GM23338 (cell line): ENCODE data around the gene LGALS12. TPM values are rescaled to one million over a fixed set of nuclear protein-coding genes. Genes with fewer than 3 reads are reported as not detected.
A peak's percentile ranks its signal among the peaks of the same experiment; 100 is the strongest.
"Not testable (repeated sequence)": the region's sequence is repeated elsewhere in the genome, so short reads cannot be mapped to it uniquely, and the experiment has no call there.

ENCODE experiments used
- ATAC-seq: fragments of 200-7000 bp; cut with Tn5 transposase; 3 replicates; pipeline ENCODE4 v1.9.1; 2020
- DNase-seq: peaks from one replicate; pipeline ENCODE4 v3.0.0-alpha.2; 2015; ENCODE audit warnings: low spot score
- H2AFZ ChIP-seq: fragments of 200-600 bp; sonication (generic); 2 replicates; pipeline ENCODE4 v1.8.0; 2016; ENCODE audit warnings: antibody characterized with exemption, mild to moderate bottlenecking, moderate library complexity
- H3F3A ChIP-seq: fragments of 200-600 bp; sonication (generic); replicated peaks from 2 replicates; pipeline ENCODE4 v1.8.0; 2017; ENCODE audit warnings: antibody characterized with exemption, mixed run types, low read depth
- H3K27ac ChIP-seq: fragments of 200-600 bp; sonication (generic); 2 replicates; pipeline ENCODE4 v1.6.1; 2016; ENCODE audit warnings: low read depth
- H3K27me3 ChIP-seq: fragments of 200-600 bp; sonication (generic); 2 replicates; pipeline ENCODE4 v1.8.0; 2016; ENCODE audit warnings: mild to moderate bottlenecking, mixed run types, moderate library complexity; ENCODE audit not compliant: insufficient read depth
- H3K36me3 ChIP-seq: fragments of 200-600 bp; sonication (generic); 2 replicates; pipeline ENCODE4 v1.8.0; 2016; ENCODE audit warnings: mild to moderate bottlenecking; ENCODE audit not compliant: insufficient read depth
- H3K4me1 ChIP-seq: fragments of 200-600 bp; sonication (generic); 2 replicates; pipeline ENCODE4 v1.8.0; 2016; ENCODE audit warnings: mild to moderate bottlenecking, moderate library complexity; ENCODE audit not compliant: insufficient read depth
- H3K4me2 ChIP-seq: fragments of 200-600 bp; sonication (generic); 2 replicates; pipeline ENCODE4 v1.7.1; 2017; ENCODE audit warnings: mixed run types
- H3K4me3 ChIP-seq: fragments of 200-600 bp; sonication (generic); 2 replicates; pipeline ENCODE4 v1.6.1; 2016; ENCODE audit warnings: mixed run types
- H3K79me2 ChIP-seq: fragments of 200-600 bp; sonication (generic); replicated peaks from 2 replicates; pipeline ENCODE4 v1.8.0; 2017; ENCODE audit warnings: mild to moderate bottlenecking; ENCODE audit not compliant: insufficient read depth
- H3K9me2 ChIP-seq: fragments of 200-600 bp; sonication (generic); 2 replicates; pipeline ENCODE4 v1.8.0; 2017; ENCODE audit not compliant: insufficient read depth
- H4K20me1 ChIP-seq: fragments of 200-600 bp; sonication (generic); replicated peaks from 2 replicates; pipeline ENCODE4 v1.8.0; 2017; ENCODE audit warnings: mild to moderate bottlenecking; ENCODE audit not compliant: insufficient read depth
- H3K27ac Mint-ChIP-seq: 2 replicates; pipeline ENCODE4 v1.8.0; 2020; ENCODE audit warnings: inconsistent platforms, mild to moderate bottlenecking, moderate library complexity, mixed read lengths
- H3K27me3 Mint-ChIP-seq: 3 replicates; pipeline ENCODE4 v1.8.0; 2022; ENCODE audit warnings: low read depth, mild to moderate bottlenecking, moderate library complexity, mixed read lengths, inconsistent platforms; ENCODE audit not compliant: insufficient read depth, poor library complexity
- H3K36me3 Mint-ChIP-seq: 3 replicates; pipeline ENCODE4 v1.8.0; 2021; ENCODE audit warnings: low read depth, mild to moderate bottlenecking, inconsistent platforms, moderate library complexity, mixed read lengths
- H3K4me1 Mint-ChIP-seq: 3 replicates; pipeline ENCODE4 v1.8.0; 2020; ENCODE audit warnings: mild to moderate bottlenecking, inconsistent platforms, mixed read lengths
- H3K4me3 Mint-ChIP-seq: 3 replicates; pipeline ENCODE4 v1.8.0; 2021; ENCODE audit warnings: moderate library complexity, mild to moderate bottlenecking, inconsistent platforms, mixed read lengths
- H3K9me3 Mint-ChIP-seq: 3 replicates; pipeline ENCODE4 v1.8.0; 2020; ENCODE audit warnings: moderate library complexity, mild to moderate bottlenecking, inconsistent platforms, mixed read lengths
- CREB1 ChIP-seq: fragments of 250-450 bp; sonication (Bioruptor Pico); IDR thresholded peaks from 2 replicates; pipeline ENCODE4 v1.5.0; 2020; ENCODE audit warnings: low read depth, mild to moderate bottlenecking, moderate library complexity
- CTCF ChIP-seq, 2 experiments: fragments of 200-600 bp in 1 of 2; sonication (generic) in 1 of 2; conservative IDR thresholded peaks; 2 replicates each; pipeline versions ENCODE4 v1.5.1 to v1.6.1; 2016 to 2017; ENCODE audit warnings: antibody characterized with exemption in 2 of 2, low read depth in 2 of 2, mild to moderate bottlenecking in 2 of 2, moderate library complexity in 1 of 2
- EZH2 ChIP-seq: fragments of 200-600 bp; sonication (generic); IDR thresholded peaks from one replicate; pipeline ENCODE4 v1.8.0; 2017; ENCODE audit warnings: antibody characterized with exemption, mild to moderate bottlenecking, low read depth; ENCODE audit not compliant: unreplicated experiment
- NANOG ChIP-seq: IDR thresholded peaks from 2 replicates; pipeline ENCODE4 v1.6.1; 2016; ENCODE audit warnings: antibody characterized with exemption, borderline replicate concordance
- STAT1 ChIP-seq: IDR thresholded peaks from one replicate; pipeline ENCODE4 v1.6.1; 2016; ENCODE audit warnings: antibody characterized with exemption; ENCODE audit not compliant: unreplicated experiment
- ZNF331 ChIP-seq: fragments of 250-450 bp; sonication (Bioruptor Pico); IDR thresholded peaks from 2 replicates; pipeline ENCODE4 v1.5.0; 2020; ENCODE audit warnings: low read depth, mild to moderate bottlenecking, moderate library complexity
- polyA plus RNA-seq: library from polyadenylated mRNA; unstranded; fragments of >200 nt; fragmentation: Nextera tagmentation; extraction: Ambion mirVana; gene quantifications from 2 replicates; pipeline ENCODE4 v1.2.1, GENCODE V29; 2016
- total RNA-seq: library from RNA; depleted of rRNA; stranded (reverse); fragments of >200 nt; shearing (Covaris generic); gene quantifications from 2 replicates; pipeline ENCODE4 v1.2.3, GENCODE V29; 2014
- TF ChIP-seq, protein P1 (sequence below): IDR thresholded peaks from 2 replicates; pipeline ENCODE4 v1.6.1; 2016; ENCODE audit warnings: antibody characterized with exemption
- TF ChIP-seq, protein P2 (sequence below): IDR thresholded peaks from one replicate; pipeline ENCODE4 v1.6.1; 2018; ENCODE audit warnings: antibody characterized with exemption; ENCODE audit not compliant: unreplicated experiment

LGALS12 gene
- total and polyA plus RNA-seq, 2 experiments from 2014 or later, result 0.94 to 1.2 TPM

DNA sequence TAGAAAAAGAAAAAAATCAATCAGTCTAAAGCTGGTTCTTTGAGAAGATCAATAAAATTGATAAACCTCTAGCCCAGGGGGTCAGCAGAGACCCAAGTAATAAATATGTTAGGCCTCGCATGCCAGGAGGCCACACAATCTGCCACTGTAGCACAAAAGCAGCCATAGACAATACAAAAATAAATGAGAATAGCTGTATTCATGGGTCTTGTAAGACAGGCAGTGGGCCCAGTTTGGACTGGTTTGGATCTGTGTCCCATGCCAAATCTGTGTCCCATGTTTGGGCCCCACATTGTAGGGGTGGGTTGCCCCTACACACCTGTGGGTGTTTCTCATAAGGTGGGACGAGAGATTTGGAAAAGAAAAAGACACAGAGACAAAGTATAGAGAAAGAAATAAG lies 24.1 kb downstream of the LGALS12 start (continued):
- no peak for TF ChIP-seq CTCF (conservative IDR thresholded peaks at IDR 0.05; ENCODE audit: low read depth in 2 of 2)

DNA sequence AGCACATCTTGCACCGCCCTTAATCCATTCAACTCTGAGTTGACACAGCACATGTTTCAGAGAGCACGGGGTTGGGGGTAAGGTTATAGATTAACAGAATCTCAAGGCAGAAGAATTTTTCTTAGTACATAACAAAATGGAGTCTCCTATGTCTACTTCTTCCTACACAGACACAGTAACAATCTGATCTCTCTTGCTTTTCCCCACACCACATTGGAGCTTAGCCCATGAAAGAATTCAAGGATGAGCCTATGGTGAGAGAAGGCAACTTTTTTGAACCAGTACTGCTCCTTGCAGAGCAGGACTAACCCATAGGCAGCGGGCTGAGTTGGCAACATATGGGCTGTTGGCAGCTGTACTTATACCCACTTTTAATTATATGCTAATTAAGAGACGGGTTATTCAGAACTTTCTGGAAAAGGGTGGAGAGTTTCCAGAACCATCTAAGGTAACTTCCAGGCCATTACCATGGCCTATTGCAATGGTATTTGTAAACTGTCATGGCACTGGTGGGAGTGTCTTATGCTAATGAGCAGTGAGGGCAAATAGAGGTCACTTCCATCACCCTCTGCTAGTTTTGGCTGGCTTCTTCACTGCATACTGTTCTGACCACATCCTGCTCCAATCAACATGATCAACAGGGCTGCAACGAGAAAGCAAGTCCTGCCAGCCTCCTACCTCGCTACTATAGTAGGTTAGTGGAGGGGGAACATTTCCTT lies 25.3 kb downstream of the LGALS12 start:
- H3K9me2 ChIP-seq, H4K20me1 ChIP-seq, H3K36me3 ChIP-seq, H3K27me3 Mint-ChIP-seq, H3K27me3 ChIP-seq, H2AFZ ChIP-seq, H3K79me2 ChIP-seq, H3K4me3 ChIP-seq: not testable (repeated sequence)
- Mint-ChIP-seq H3K36me3 (peaks cover 11% of the 10 kb centered on the region), H3K4me1 (peaks cover 55% of the 10 kb centered on the region), H3K4me3 (peak overlapping the region; percentile 50; the same call in 2 of the 3 replicates), H3K27ac (peak overlapping the region; percentile 93; the same call in 1 of the 2 replicates), H3K9me3 (peaks cover 13% of the 10 kb centered on the region; the same call in 2 of the 3 replicates)
- Histone ChIP-seq H3K27ac (peak overlapping the region; percentile 99), H3K4me1 (peaks cover 40% of the 10 kb centered on the region), H3F3A (peaks cover 21% of the 10 kb centered on the region), H3K4me2 (peak overlapping the region; percentile 29)
- TF ChIP-seq CREB1 (CRISPR knock-in tag), result peak; percentile 2; the same call in 1 of the 2 replicates
- TF ChIP-seq, protein P1, sequence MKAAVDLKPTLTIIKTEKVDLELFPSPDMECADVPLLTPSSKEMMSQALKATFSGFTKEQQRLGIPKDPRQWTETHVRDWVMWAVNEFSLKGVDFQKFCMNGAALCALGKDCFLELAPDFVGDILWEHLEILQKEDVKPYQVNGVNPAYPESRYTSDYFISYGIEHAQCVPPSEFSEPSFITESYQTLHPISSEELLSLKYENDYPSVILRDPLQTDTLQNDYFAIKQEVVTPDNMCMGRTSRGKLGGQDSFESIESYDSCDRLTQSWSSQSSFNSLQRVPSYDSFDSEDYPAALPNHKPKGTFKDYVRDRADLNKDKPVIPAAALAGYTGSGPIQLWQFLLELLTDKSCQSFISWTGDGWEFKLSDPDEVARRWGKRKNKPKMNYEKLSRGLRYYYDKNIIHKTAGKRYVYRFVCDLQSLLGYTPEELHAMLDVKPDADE, result 0 out of 2 replicates have a peak, but pooled peaks have one; percentile 34
- ATAC-seq (peak; percentile 82), DNase-seq (peak; percentile 91)

GRCh38 chr11:63532117-63532516 lies 26.2 kb downstream of the LGALS12 start:
- Histone ChIP-seq H3K36me3 (no peaks in the 10 kb centered on the region), H4K20me1 (no peaks in the 10 kb centered on the region), H3K79me2 (no peaks in the 10 kb centered on the region), H3F3A (peaks cover 21% of the 10 kb centered on the region), H3K4me2 (peak overlapping the region; percentile 34), H3K27me3 (no peaks in the 10 kb centered on the region), H3K9me2 (0 out of 2 replicates have a peak, but pooled peaks cover 4% of the 10 kb centered on the region), H2AFZ (no peak overlapping the region), H3K4me3 (peak overlapping the region; percentile 4; the same call in 1 of the 2 replicates), H3K27ac (peak overlapping the region; percentile 99), H3K4me1 (peaks cover 40% of the 10 kb centered on the region)
- Mint-ChIP-seq H3K4me1 (peaks cover 56% of the 10 kb centered on the region), H3K27me3 (peaks cover 5% of the 10 kb centered on the region), H3K36me3 (peaks cover 9% of the 10 kb centered on the region), H3K4me3 (no peak overlapping the region; the same call in 2 of the 3 replicates), H3K9me3 (peaks cover 10% of the 10 kb centered on the region; the same call in 2 of the 3 replicates), H3K27ac (0 out of 2 replicates have a peak overlapping the region, but pooled peaks have one; percentile 48)
- no peak for TF ChIP-seq STAT1
- TF ChIP-seq, protein P2, sequence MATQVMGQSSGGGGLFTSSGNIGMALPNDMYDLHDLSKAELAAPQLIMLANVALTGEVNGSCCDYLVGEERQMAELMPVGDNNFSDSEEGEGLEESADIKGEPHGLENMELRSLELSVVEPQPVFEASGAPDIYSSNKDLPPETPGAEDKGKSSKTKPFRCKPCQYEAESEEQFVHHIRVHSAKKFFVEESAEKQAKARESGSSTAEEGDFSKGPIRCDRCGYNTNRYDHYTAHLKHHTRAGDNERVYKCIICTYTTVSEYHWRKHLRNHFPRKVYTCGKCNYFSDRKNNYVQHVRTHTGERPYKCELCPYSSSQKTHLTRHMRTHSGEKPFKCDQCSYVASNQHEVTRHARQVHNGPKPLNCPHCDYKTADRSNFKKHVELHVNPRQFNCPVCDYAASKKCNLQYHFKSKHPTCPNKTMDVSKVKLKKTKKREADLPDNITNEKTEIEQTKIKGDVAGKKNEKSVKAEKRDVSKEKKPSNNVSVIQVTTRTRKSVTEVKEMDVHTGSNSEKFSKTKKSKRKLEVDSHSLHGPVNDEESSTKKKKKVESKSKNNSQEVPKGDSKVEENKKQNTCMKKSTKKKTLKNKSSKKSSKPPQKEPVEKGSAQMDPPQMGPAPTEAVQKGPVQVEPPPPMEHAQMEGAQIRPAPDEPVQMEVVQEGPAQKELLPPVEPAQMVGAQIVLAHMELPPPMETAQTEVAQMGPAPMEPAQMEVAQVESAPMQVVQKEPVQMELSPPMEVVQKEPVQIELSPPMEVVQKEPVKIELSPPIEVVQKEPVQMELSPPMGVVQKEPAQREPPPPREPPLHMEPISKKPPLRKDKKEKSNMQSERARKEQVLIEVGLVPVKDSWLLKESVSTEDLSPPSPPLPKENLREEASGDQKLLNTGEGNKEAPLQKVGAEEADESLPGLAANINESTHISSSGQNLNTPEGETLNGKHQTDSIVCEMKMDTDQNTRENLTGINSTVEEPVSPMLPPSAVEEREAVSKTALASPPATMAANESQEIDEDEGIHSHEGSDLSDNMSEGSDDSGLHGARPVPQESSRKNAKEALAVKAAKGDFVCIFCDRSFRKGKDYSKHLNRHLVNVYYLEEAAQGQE, result no peak
- peak; percentile 43; the same call in 1 of the 2 replicates for TF ChIP-seq NANOG
- TF ChIP-seq EZH2, result no peak
- no peak for TF ChIP-seq CTCF (conservative IDR thresholded peaks at IDR 0.05; ENCODE audit: low read depth in 2 of 2)
- TF ChIP-seq CREB1 (CRISPR knock-in tag), result peak; percentile 21; the same call in 1 of the 2 replicates
- no peak for TF ChIP-seq ZNF331 (CRISPR knock-in tag)
- ATAC-seq, result peak; percentile 14
- DNase-seq, result peak; percentile 84
